HEK293 (cell line): ENCODE results near the gene RABEP1.

ENCODE experiments used
- CTCF ChIA-PET: fragments of 350-600 bp; formaldehyde crosslinking; extraction: SDS; loops from one replicate; lab custom pipeline; 2021; ENCODE audit warnings: antibody characterized with exemption; lab: Yijun Ruan, JAX
- POLR2A ChIA-PET: fragments of 300-600 bp; formaldehyde crosslinking; extraction: SDS; loops from one replicate; lab custom pipeline; 2020; ENCODE audit warnings: antibody characterized with exemption, inconsistent platforms; lab: Yijun Ruan, JAX
- H3K27ac ChIP-seq: fragments of 200-500 bp; sonication (Bioruptor generic); 2 replicates; pipeline ENCODE4 v1.5.1; 2014; ENCODE audit warnings: low read depth, low read length, control low read depth, inconsistent platforms; ENCODE audit errors: extremely low read depth
- H3K36me3 ChIP-seq, 2 experiments: fragments of 200-500 bp in 1 of 2; sonication (Bioruptor generic) in 1 of 2; 1 replicate in 1 of 2; 2 replicates in 1 of 2; pipeline ENCODE4 v1.5.1; 2014 to 2017; ENCODE audit warnings: inconsistent platforms in 2 of 2, low read length in 2 of 2; ENCODE audit not compliant: control insufficient read depth in 2 of 2, insufficient read depth in 1 of 2
- H3K4me1 ChIP-seq: fragments of 200-500 bp; sonication (Bioruptor generic); 2 replicates; pipeline ENCODE4 v1.5.1; 2014; ENCODE audit warnings: mild to moderate bottlenecking, low read length, inconsistent platforms; ENCODE audit not compliant: control insufficient read depth, insufficient read depth
- H3K4me3 ChIP-seq: 2 replicates; pipeline ENCODE4 v1.5.1; 2011; ENCODE audit warnings: low read depth, mild to moderate bottlenecking, control low read depth, low read length, moderate library complexity
- H3K9me3 ChIP-seq: fragments of 200-500 bp; sonication (Bioruptor generic); 2 replicates; pipeline ENCODE4 v1.5.1; 2014; ENCODE audit warnings: low read depth, low read length, inconsistent platforms; ENCODE audit not compliant: control insufficient read depth, insufficient read depth
- GLI4 ChIP-seq: fragments of 450-650 bp; formaldehyde crosslinking; IDR thresholded peaks from 2 replicates; pipeline ENCODE4 v1.5.1; 2016; ENCODE audit warnings: missing biosample characterization, missing genetic modification characterization
- KLF8 ChIP-seq: fragments of 450-650 bp; formaldehyde crosslinking; IDR thresholded peaks from 2 replicates; pipeline ENCODE4 v1.5.1; 2016; ENCODE audit warnings: missing biosample characterization, missing genetic modification characterization
- KLF9 ChIP-seq: fragments of 450-650 bp; formaldehyde crosslinking; IDR thresholded peaks from 2 replicates; pipeline ENCODE4 v1.5.1; 2016; ENCODE audit warnings: missing biosample characterization, missing genetic modification characterization, low read depth
- MYNN ChIP-seq: fragments of 450-650 bp; formaldehyde crosslinking; IDR thresholded peaks from 2 replicates; pipeline ENCODE4 v1.5.1; 2016; ENCODE audit warnings: missing biosample characterization, missing genetic modification characterization, borderline replicate concordance
- OVOL3 ChIP-seq: fragments of 450-650 bp; formaldehyde crosslinking; IDR thresholded peaks from 2 replicates; pipeline ENCODE4 v1.5.1; 2016; ENCODE audit warnings: missing biosample characterization, missing genetic modification characterization
- PRDM1 ChIP-seq: fragments of 450-650 bp; formaldehyde crosslinking; IDR thresholded peaks from 2 replicates; pipeline ENCODE4; 2016; ENCODE audit warnings: missing biosample characterization, missing genetic modification characterization
- SP2 ChIP-seq: fragments of 450-650 bp; formaldehyde crosslinking; IDR thresholded peaks from 2 replicates; pipeline ENCODE4 v1.5.1; 2016; ENCODE audit warnings: missing biosample characterization, missing genetic modification characterization
- SP7 ChIP-seq: fragments of 450-650 bp; formaldehyde crosslinking; IDR thresholded peaks from 2 replicates; pipeline ENCODE4 v1.5.1; 2016; ENCODE audit warnings: missing biosample characterization, missing genetic modification characterization
- ZBTB11 ChIP-seq: fragments of 450-650 bp; formaldehyde crosslinking; conservative IDR thresholded peaks from 2 replicates; pipeline ENCODE4 v1.5.1; 2016; ENCODE audit warnings: low read depth, missing biosample characterization, missing genetic modification characterization
- ZBTB17 ChIP-seq: fragments of 450-650 bp; formaldehyde crosslinking; IDR thresholded peaks from 2 replicates; pipeline ENCODE4 v1.5.1; 2016; ENCODE audit warnings: missing biosample characterization, missing genetic modification characterization
- ZBTB8A ChIP-seq: fragments of 450-650 bp; formaldehyde crosslinking; IDR thresholded peaks from 2 replicates; pipeline ENCODE4 v1.5.1; 2016; ENCODE audit warnings: missing biosample characterization, missing genetic modification characterization
- ZFP41 ChIP-seq: fragments of 450-650 bp; formaldehyde crosslinking; IDR thresholded peaks from 2 replicates; pipeline ENCODE4 v1.5.1; 2016; ENCODE audit warnings: missing biosample characterization, missing genetic modification characterization, borderline replicate concordance
- ZNF214 ChIP-seq: fragments of 450-650 bp; formaldehyde crosslinking; IDR thresholded peaks from 2 replicates; pipeline ENCODE4 v1.5.1; 2017; ENCODE audit warnings: missing biosample characterization, mild to moderate bottlenecking, missing genetic modification characterization, borderline replicate concordance
- ZNF221 ChIP-seq: fragments of 450-650 bp; formaldehyde crosslinking; IDR thresholded peaks from 2 replicates; pipeline ENCODE4 v1.5.1; 2017; ENCODE audit warnings: missing biosample characterization, missing genetic modification characterization, borderline replicate concordance
- ZNF341 ChIP-seq: fragments of 450-650 bp; formaldehyde crosslinking; IDR thresholded peaks from 2 replicates; pipeline ENCODE4; 2016; ENCODE audit warnings: low read depth, missing biosample characterization, missing genetic modification characterization
- ZNF600 ChIP-seq: fragments of 450-650 bp; formaldehyde crosslinking; IDR thresholded peaks from 2 replicates; pipeline ENCODE4 v1.5.1; 2016; ENCODE audit warnings: missing biosample characterization, missing genetic modification characterization
- ZNF610 ChIP-seq: fragments of 450-650 bp; formaldehyde crosslinking; IDR thresholded peaks from 2 replicates; pipeline ENCODE4 v1.5.1; 2016; ENCODE audit warnings: missing biosample characterization, missing genetic modification characterization, borderline replicate concordance
- ZNF624 ChIP-seq: fragments of 450-650 bp; formaldehyde crosslinking; IDR thresholded peaks from 2 replicates; pipeline ENCODE4 v1.5.1; 2017; ENCODE audit warnings: missing biosample characterization, missing genetic modification characterization
- ZNF626 ChIP-seq: fragments of 450-650 bp; sonication (Bioruptor Pico); formaldehyde crosslinking; IDR thresholded peaks from 2 replicates; pipeline ENCODE4 v1.5.1; 2018; ENCODE audit warnings: missing biosample characterization, missing genetic modification characterization, inconsistent platforms
- ZNF660 ChIP-seq: fragments of 450-650 bp; IDR thresholded peaks from 2 replicates; pipeline ENCODE4 v1.5.1; 2018; ENCODE audit warnings: missing biosample characterization, mild to moderate bottlenecking, missing genetic modification characterization
- ZNF692 ChIP-seq: fragments of 450-650 bp; formaldehyde crosslinking; IDR thresholded peaks from 2 replicates; pipeline ENCODE4 v1.5.1; 2016; ENCODE audit warnings: missing biosample characterization, missing genetic modification characterization
- ZNF777 ChIP-seq: fragments of 450-650 bp; formaldehyde crosslinking; IDR thresholded peaks from 2 replicates; pipeline ENCODE4 v1.5.1; 2017; ENCODE audit warnings: missing biosample characterization, missing genetic modification characterization, borderline replicate concordance
- ZNF792 ChIP-seq: fragments of 450-650 bp; formaldehyde crosslinking; IDR thresholded peaks from 2 replicates; pipeline ENCODE4 v1.5.1; 2016; ENCODE audit warnings: missing biosample characterization, missing genetic modification characterization
- ZSCAN30 ChIP-seq: fragments of 450-650 bp; IDR thresholded peaks from 2 replicates; pipeline ENCODE4 v1.5.1; 2018; ENCODE audit warnings: missing biosample characterization, mild to moderate bottlenecking, missing genetic modification characterization, moderate library complexity
- TF ChIP-seq, protein P1 (sequence below): fragments of 450-650 bp; formaldehyde crosslinking; IDR thresholded peaks from 2 replicates; pipeline ENCODE4 v1.5.1; 2016; ENCODE audit warnings: missing biosample characterization, missing genetic modification characterization

The RABEP1 gene

GRCh38 chr17:5418858-5419355 lies 136.8 kb downstream of the RABEP1 start:
- peak overlapping the region; percentile 92 for H3K27ac ChIP-seq
- H3K9me3 ChIP-seq: no peaks in the 10 kb centered on the region
- TF ChIP-seq ZNF626 (tag by site-specific recombination): no peak
- TF ChIP-seq ZBTB8A: 0 out of 2 replicates have a peak, but pooled peaks have one; percentile 4
- TF ChIP-seq ZNF792 (tag by site-specific recombination): peak; percentile 15; the same call in 1 of the 2 replicates
- peak; percentile 68 for TF ChIP-seq ZBTB17 (tag by site-specific recombination)
- peak; percentile 47; the same call in 1 of the 2 replicates for TF ChIP-seq PRDM1
- H3K4me1 ChIP-seq: no peaks in the 10 kb centered on the region; the same call in 1 of the 2 replicates
- ChIA-PET CTCF (interaction anchor here (0.6 to 1.6 kb wide), 2 partner anchors 20 to 135 kb away, joined by 4 to 9 read pairs; partner anchors contain the start of gene C1QBP), POLR2A (interaction anchor here (0.7 to 3.8 kb wide), 16 partner anchors 10 to 227 kb away, joined by 3 to 43 read pairs (median 5); partner anchors contain the start of genes C1QBP, DERL2, DHX33 and MIS12)
- H3K36me3 ChIP-seq: peaks cover 58 to 60% of the 10 kb centered on the region in 2 experiments
- H3K4me3 ChIP-seq: peak overlapping the region; percentile 97

- no peaks in the 10 kb centered on the region; the same call in 1 of the 2 replicates for H3K4me1 ChIP-seq
- H3K36me3 ChIP-seq: peaks cover 58 to 60% of the 10 kb centered on the region in 2 experiments
- peak within 1 kb of the TSS; percentile 92 for H3K27ac ChIP-seq
- CTCF ChIA-PET: interaction anchor here (0.6 to 1.6 kb wide), 3 partner anchors 20 to 135 kb away, joined by 3 to 9 read pairs (median 4); partner anchors contain the start of gene C1QBP
- H3K9me3 ChIP-seq: no peaks in the 10 kb centered on the region
- POLR2A ChIA-PET: interaction anchor here (0.7 to 3.8 kb wide), 15 partner anchors 10 to 228 kb away, joined by 3 to 43 read pairs (median 5); partner anchors contain the start of genes C1QBP, DERL2, DHX33 and MIS12
- H3K4me3 ChIP-seq: peak within 1 kb of the TSS; percentile 97
- peak; percentile 19 for TF ChIP-seq ZNF600 (tag by site-specific recombination)
- TF ChIP-seq MYNN (tag by site-specific recombination): no peak
- 0 out of 2 replicates have a peak, but pooled peaks have one; percentile 4 for TF ChIP-seq ZBTB17 (tag by site-specific recombination)
- no peak for TF ChIP-seq ZNF214 (tag by site-specific recombination)
- TF ChIP-seq GLI4: 0 out of 2 replicates have a peak, but pooled peaks have one; percentile 59
- TF ChIP-seq SP7 (tag by site-specific recombination): no peak; the same call in 1 of the 2 replicates
- peak; percentile 90 for TF ChIP-seq ZNF341 (tag by site-specific recombination)
- TF ChIP-seq ZSCAN30 (tag by site-specific recombination): peak; percentile 34
- TF ChIP-seq ZBTB11 (tag by site-specific recombination): peak; percentile 93
- TF ChIP-seq ZNF221 (tag by site-specific recombination): no peak
- TF ChIP-seq KLF9 (tag by site-specific recombination): 0 out of 2 replicates have a peak, but pooled peaks have one; percentile 40
- TF ChIP-seq, protein P1, sequence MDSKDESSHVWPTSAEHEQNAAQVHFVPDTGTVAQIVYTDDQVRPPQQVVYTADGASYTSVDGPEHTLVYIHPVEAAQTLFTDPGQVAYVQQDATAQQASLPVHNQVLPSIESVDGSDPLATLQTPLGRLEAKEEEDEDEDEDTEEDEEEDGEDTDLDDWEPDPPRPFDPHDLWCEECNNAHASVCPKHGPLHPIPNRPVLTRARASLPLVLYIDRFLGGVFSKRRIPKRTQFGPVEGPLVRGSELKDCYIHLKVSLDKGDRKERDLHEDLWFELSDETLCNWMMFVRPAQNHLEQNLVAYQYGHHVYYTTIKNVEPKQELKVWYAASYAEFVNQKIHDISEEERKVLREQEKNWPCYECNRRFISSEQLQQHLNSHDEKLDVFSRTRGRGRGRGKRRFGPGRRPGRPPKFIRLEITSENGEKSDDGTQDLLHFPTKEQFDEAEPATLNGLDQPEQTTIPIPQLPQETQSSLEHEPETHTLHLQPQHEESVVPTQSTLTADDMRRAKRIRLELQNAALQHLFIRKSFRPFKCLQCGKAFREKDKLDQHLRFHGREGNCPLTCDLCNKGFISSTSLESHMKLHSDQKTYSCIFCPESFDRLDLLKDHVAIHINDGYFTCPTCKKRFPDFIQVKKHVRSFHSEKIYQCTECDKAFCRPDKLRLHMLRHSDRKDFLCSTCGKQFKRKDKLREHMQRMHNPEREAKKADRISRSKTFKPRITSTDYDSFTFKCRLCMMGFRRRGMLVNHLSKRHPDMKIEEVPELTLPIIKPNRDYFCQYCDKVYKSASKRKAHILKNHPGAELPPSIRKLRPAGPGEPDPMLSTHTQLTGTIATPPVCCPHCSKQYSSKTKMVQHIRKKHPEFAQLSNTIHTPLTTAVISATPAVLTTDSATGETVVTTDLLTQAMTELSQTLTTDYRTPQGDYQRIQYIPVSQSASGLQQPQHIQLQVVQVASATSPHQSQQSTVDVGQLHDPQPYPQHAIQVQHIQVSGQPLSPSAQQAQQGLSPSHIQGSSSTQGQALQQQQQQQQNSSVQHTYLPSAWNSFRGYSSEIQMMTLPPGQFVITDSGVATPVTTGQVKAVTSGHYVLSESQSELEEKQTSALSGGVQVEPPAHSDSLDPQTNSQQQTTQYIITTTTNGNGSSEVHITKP (tag by site-specific recombination): peak; percentile 97
- TF ChIP-seq ZFP41: no peak
- no peak for TF ChIP-seq OVOL3
- peak; percentile 65; the same call in 1 of the 2 replicates for TF ChIP-seq ZNF777 (tag by site-specific recombination)
- peak; percentile 99 for TF ChIP-seq SP2 (tag by site-specific recombination)
- 0 out of 2 replicates have a peak, but pooled peaks have one; percentile 21 for TF ChIP-seq ZNF610 (tag by site-specific recombination)
- TF ChIP-seq ZNF624 (tag by site-specific recombination): no peak
- peak; percentile 53 for TF ChIP-seq ZNF660 (tag by site-specific recombination)
- TF ChIP-seq ZNF692 (tag by site-specific recombination): peak; percentile 45; the same call in 1 of the 2 replicates
- TF ChIP-seq KLF8 (tag by site-specific recombination): peak; percentile 24; the same call in 1 of the 2 replicates
Measured at GRCh38 chr17:5419356-5419958, 137.4 kb downstream of the RABEP1 start, which contains the start of gene NUP88. NUP88 (minus strand) TSS chr17:5419662; CDS start chr17:5419650, 12 bp downstream.
